ENCODE data around the gene NPC1L1. TPM values are rescaled to one million over a fixed set of nuclear protein-coding genes. Genes with fewer than 3 reads are reported as not detected.

Gene NPC1L1
- total and polyA plus RNA-seq, 2 of the 13 experiments (the other 11 are each of a cell fraction or from before 2014, with no cell fraction given), result 4.8 to 14.5 TPM

- TF ChIP-seq ZNF280D (CRISPR knock-in tag; IDR thresholded peaks at IDR 0.05) (peak; percentile 55; the same call in 1 of the 2 replicates), FOXO4 (CRISPR knock-in tag; conservative IDR thresholded peaks at IDR 0.05) (0 out of 2 replicates have a peak, but pooled peaks have one; percentile 36), NR2F2 (IDR thresholded peaks at IDR 0.05; ENCODE audit: borderline replicate concordance, low read depth) (no peak; the same call in 1 of the 2 replicates), ZSCAN22 (CRISPR knock-in tag; IDR thresholded peaks at IDR 0.05) (no peak), ZXDC (CRISPR knock-in tag; IDR thresholded peaks at IDR 0.05) (peak; percentile 88; the same call in 1 of the 2 replicates), TBL1XR1 (IDR thresholded peaks at IDR 0.05; ENCODE audit: borderline replicate concordance, low read length, partially characterized antibody) (peak; percentile 41), ZMAT3 (CRISPR knock-in tag; conservative IDR thresholded peaks at IDR 0.05) (peak; percentile 77; the same call in 1 of the 2 replicates), ZBTB7A (CRISPR knock-in tag; IDR thresholded peaks at IDR 0.05) (no peak; the same call in 1 of the 2 replicates), GATA4 (IDR thresholded peaks at IDR 0.05; ENCODE audit: borderline replicate concordance, low read depth) (0 out of 2 replicates have a peak, but pooled peaks have one; percentile 46), ZNF468 (CRISPR knock-in tag; IDR thresholded peaks at IDR 0.05) (0 out of 2 replicates have a peak, but pooled peaks have one; percentile 64), SIN3A (IDR thresholded peaks at IDR 0.05; ENCODE audit: borderline replicate concordance, low read depth, low read length) (peak; percentile 73; the same call in 1 of the 2 replicates), ZBTB33 (CRISPR knock-in tag; IDR thresholded peaks at IDR 0.05) (0 out of 2 replicates have a peak, but pooled peaks have one; percentile 13), TSC22D2 (CRISPR knock-in tag; IDR thresholded peaks at IDR 0.05; ENCODE audit: borderline replicate concordance) (peak; percentile 87; the same call in 1 of the 2 replicates), FLYWCH1 (CRISPR knock-in tag; IDR thresholded peaks at IDR 0.05) (no peak), U2AF1 (optimal IDR thresholded peaks at IDR 0.05; ENCODE audit: low read depth, low read length) (peak; percentile 84), ZNF83 (CRISPR knock-in tag; IDR thresholded peaks at IDR 0.05; ENCODE audit: borderline replicate concordance) (no peak; the same call in 1 of the 2 replicates), ZBTB14 (CRISPR knock-in tag; IDR thresholded peaks at IDR 0.05) (no peak)
These were observed 50.6 kb downstream of the NPC1L1 start, which contains the start of gene NUDCD3 (continued) for GRCh38 chr7:44490351-44491200.

Measured in HepG2 (cell line).